ENCODE measurements around the gene ANKS1B.

Gene ANKS1B

DNA sequence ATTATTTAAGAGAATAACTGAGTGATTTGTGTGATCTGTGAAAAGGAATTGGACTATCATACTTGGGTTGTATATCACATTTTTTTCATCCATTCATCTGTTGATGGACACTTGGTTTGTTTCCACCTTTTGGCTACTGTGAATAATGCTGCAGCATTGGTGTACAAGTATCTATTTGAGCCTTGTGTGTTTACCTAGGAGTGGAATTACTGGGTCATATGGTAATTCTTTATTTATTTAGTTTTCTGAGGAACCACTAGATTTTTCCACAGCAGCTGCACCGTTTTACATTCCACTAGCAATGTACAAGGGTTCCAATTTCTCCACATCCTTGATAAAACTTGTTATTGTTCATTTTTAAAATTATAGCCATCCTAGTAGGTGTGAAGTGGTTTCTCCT is 1283.6 kb downstream of the ANKS1B start:
- Histone ChIP-seq H3K9me3 (ENCODE audit: control insufficient read depth, insufficient read depth, low read depth, low read length) (no peaks in the 10 kb centered on the region), H3K9ac (ENCODE audit: low read length) (no peak overlapping the region), H3K27me3 (ENCODE audit: control insufficient read depth, insufficient read depth, low read length) (no peaks in the 10 kb centered on the region), H3K4me1 (ENCODE audit: control insufficient read depth, insufficient read depth, low read length) (peaks cover 7% of the 10 kb centered on the region), H3K27ac (ENCODE audit: low read depth, low read length) (no peak overlapping the region), H3K36me3 (ENCODE audit: control insufficient read depth, insufficient read depth, low read length) (peaks cover 16% of the 10 kb centered on the region), H3K4me3 (ENCODE audit: low read depth, low read length) (no peak overlapping the region)

DNA sequence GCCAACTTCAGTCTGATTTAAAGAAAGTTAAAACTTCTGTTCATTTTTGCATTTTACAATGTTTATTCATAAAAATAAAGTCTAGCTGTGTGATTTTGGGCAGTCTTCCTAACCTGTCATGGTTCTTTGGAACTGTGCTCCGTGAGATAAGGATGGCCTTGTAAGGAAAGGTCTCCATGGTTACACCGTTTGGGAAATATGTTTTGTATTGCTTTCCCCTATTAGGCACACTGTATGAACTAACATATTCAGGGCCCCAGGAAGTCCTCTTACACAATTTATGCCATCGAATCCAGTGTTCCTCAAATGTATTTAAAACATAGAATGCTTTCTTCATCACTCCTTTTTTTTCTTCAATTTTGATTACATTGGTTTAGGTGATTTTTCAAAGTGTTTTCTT is 1285.2 kb downstream of the ANKS1B start:
- peaks cover 16% of the 10 kb centered on the region for H3K36me3 ChIP-seq (ENCODE audit: control insufficient read depth, insufficient read depth, low read length)
- H3K4me3 ChIP-seq (ENCODE audit: low read depth, low read length): no peak overlapping the region
- H3K27ac ChIP-seq (ENCODE audit: low read depth, low read length): no peak overlapping the region
- no peak overlapping the region for H3K9ac ChIP-seq (ENCODE audit: low read length)
- no peaks in the 10 kb centered on the region for H3K27me3 ChIP-seq (ENCODE audit: control insufficient read depth, insufficient read depth, low read length)
- H3K9me3 ChIP-seq (ENCODE audit: control insufficient read depth, insufficient read depth, low read depth, low read length): no peaks in the 10 kb centered on the region
- H3K4me1 ChIP-seq (ENCODE audit: control insufficient read depth, insufficient read depth, low read length): peaks cover 15% of the 10 kb centered on the region

DNA sequence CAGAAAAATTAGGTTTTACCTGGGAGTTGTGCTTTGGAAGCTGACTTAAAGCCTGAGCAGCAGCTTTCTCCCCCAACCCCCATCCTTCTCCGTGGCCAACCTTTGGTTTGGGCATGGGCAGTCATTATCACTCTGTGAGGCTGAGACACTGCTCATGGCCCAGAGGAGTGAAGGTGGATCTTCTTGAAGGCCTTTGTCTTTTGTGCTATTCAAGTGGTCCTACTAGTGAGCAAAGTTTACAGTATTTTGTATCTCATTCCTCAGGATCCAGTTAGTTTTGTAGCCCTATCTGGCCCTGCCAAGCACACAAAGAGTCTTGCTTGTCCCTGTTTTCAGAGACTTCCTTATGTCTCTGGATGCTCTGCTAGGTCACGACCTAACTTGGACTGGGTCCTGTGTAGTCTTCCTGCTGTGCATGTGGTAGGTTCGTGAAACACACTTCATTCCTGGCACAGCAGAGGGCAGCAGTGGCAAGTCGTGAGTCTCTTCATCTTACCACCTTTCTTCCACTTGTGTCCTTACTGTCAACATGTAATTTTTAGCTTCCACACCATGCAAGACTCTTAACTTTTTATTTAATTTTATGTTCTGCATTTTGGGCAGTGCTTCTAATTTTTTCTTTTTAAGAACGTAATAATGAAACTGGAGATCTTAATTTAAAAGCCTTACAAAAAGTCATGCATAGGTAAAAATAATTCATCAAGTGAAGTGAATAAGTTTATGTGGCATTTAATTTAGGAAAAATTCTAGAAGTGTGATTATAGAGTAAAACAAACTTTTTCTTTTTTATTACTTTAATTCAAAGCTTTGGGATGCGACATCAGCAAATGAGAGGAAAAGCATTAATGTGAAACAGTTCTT is 1285.9 kb downstream of the ANKS1B start:
- no peak overlapping the region for H3K27ac ChIP-seq (ENCODE audit: low read depth, low read length)
- no peak overlapping the region for H3K9ac ChIP-seq (ENCODE audit: low read length)
- H3K9me3 ChIP-seq (ENCODE audit: control insufficient read depth, insufficient read depth, low read depth, low read length): no peaks in the 10 kb centered on the region
- H3K36me3 ChIP-seq (ENCODE audit: control insufficient read depth, insufficient read depth, low read length): peaks cover 16% of the 10 kb centered on the region
- H3K27me3 ChIP-seq (ENCODE audit: control insufficient read depth, insufficient read depth, low read length): no peaks in the 10 kb centered on the region
- H3K4me1 ChIP-seq (ENCODE audit: control insufficient read depth, insufficient read depth, low read length): peaks cover 15% of the 10 kb centered on the region
- H3K4me3 ChIP-seq (ENCODE audit: low read depth, low read length): no peak overlapping the region

DNA sequence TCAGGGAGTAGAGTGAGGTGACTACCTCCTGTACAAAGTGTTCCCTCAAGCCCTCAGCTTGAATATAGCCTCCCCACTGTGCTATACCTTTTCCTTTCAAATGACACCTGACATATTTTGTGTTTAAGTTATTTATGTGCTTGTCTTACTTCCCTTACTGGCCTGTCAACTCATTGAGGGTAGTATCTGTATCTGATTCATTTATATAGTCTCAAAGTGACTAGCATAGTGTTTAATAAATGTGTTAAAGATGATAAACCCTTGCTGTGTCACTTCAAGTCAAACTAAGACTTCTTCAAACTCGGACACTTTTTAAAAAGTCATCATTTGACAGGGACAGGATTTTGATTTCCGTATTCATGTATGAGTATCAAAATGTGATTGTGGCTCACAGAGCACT is 1287.5 kb downstream of the ANKS1B start:
- H3K36me3 ChIP-seq (ENCODE audit: control insufficient read depth, insufficient read depth, low read length): peaks cover 16% of the 10 kb centered on the region
- no peak overlapping the region for H3K27ac ChIP-seq (ENCODE audit: low read depth, low read length)
- no peak overlapping the region for H3K4me3 ChIP-seq (ENCODE audit: low read depth, low read length)
- H3K9ac ChIP-seq (ENCODE audit: low read length): no peak overlapping the region
- H3K4me1 ChIP-seq (ENCODE audit: control insufficient read depth, insufficient read depth, low read length): peaks cover 15% of the 10 kb centered on the region
- no peaks in the 10 kb centered on the region for H3K27me3 ChIP-seq (ENCODE audit: control insufficient read depth, insufficient read depth, low read length)
- H3K9me3 ChIP-seq (ENCODE audit: control insufficient read depth, insufficient read depth, low read depth, low read length): no peaks in the 10 kb centered on the region

DNA sequence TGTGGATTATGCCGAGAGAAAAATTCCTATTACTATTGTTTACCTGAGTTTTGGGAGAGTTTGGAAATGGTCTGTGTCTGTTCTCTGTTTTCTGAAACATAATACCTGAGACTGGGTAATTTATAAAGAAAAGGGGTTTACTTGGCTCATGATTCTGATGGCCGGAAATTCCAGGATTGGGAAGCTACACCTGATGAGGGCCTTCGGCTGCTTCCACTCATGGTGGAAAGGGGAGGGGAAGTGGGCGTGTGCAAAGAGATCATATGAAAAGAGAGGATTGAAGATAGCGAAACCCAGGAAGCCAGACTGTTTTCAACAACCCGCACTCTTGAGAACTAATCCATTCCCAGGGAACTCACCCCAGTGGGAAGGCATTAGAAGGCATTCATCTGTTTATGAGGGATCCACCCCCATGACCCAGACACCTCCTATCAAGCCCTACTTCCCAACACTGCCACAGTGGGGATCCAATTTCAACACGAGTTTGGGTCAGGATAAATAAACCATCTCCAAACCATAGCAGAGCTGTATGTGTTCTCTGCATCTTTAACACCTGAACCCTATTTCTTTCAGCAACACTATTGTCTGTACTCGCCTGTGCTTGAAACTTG is 1288.6 kb downstream of the ANKS1B start:
- no peaks in the 10 kb centered on the region for H3K9me3 ChIP-seq (ENCODE audit: control insufficient read depth, insufficient read depth, low read depth, low read length)
- no peak overlapping the region for H3K27ac ChIP-seq (ENCODE audit: low read depth, low read length)
- no peaks in the 10 kb centered on the region for H3K27me3 ChIP-seq (ENCODE audit: control insufficient read depth, insufficient read depth, low read length)
- H3K4me3 ChIP-seq (ENCODE audit: low read depth, low read length): peak overlapping the region; percentile 1; the same call in 1 of the 2 replicates
- H3K9ac ChIP-seq (ENCODE audit: low read length): peak overlapping the region; percentile 20
- peaks cover 15% of the 10 kb centered on the region for H3K4me1 ChIP-seq (ENCODE audit: control insufficient read depth, insufficient read depth, low read length)
- peaks cover 16% of the 10 kb centered on the region for H3K36me3 ChIP-seq (ENCODE audit: control insufficient read depth, insufficient read depth, low read length)

DNA sequence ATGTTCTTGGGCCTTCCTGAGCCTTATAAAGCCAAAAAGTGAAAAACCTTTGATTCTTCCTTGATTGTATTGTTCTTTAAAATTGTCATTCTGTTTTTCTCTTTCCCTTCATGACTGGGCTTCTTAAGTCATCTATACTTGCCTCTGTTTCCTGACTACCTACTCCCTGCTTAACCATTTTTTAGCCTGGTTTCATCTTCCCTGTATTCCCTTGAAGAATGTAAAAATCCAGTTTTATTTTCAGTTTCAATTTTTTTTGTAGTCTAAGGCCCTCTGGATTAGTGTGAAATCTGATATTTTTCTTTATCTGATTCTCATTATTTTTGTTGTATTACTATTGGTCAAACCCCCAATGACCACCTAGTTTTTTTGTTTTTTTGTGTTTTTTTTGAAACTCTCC is 1293.4 kb downstream of the ANKS1B start:
- Histone ChIP-seq H3K9me3 (ENCODE audit: control insufficient read depth, insufficient read depth, low read depth, low read length) (no peaks in the 10 kb centered on the region), H3K27me3 (ENCODE audit: control insufficient read depth, insufficient read depth, low read length) (no peaks in the 10 kb centered on the region), H3K4me1 (ENCODE audit: control insufficient read depth, insufficient read depth, low read length) (peaks cover 10% of the 10 kb centered on the region), H3K27ac (ENCODE audit: low read depth, low read length) (no peak overlapping the region), H3K36me3 (ENCODE audit: control insufficient read depth, insufficient read depth, low read length) (peaks cover 12% of the 10 kb centered on the region), H3K4me3 (ENCODE audit: low read depth, low read length) (no peak overlapping the region), H3K9ac (ENCODE audit: low read length) (no peak overlapping the region)

DNA sequence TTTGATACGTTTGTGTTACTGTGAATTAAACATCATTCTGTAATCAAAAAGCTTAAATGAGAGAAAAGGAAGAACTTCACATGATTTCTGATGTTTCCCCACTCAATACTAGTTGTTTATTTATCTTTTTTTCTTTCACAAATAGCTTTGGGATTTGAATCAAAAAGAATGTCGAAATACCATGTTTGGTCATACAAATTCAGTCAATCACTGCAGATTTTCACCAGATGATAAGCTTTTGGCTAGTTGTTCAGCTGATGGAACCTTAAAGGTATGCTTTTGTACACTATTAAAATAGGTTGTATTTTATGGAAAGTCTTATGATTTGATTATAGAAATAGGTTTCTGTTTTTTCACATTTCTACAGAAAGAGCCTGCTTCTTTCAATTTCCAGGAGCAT is 1298.1 kb downstream of the ANKS1B start:
- Histone ChIP-seq H3K9ac (ENCODE audit: low read length) (no peak overlapping the region), H3K27me3 (ENCODE audit: control insufficient read depth, insufficient read depth, low read length) (no peaks in the 10 kb centered on the region), H3K27ac (ENCODE audit: low read depth, low read length) (no peak overlapping the region), H3K4me1 (ENCODE audit: control insufficient read depth, insufficient read depth, low read length) (no peaks in the 10 kb centered on the region), H3K4me3 (ENCODE audit: low read depth, low read length) (no peak overlapping the region), H3K9me3 (ENCODE audit: control insufficient read depth, insufficient read depth, low read depth, low read length) (no peaks in the 10 kb centered on the region), H3K36me3 (ENCODE audit: control insufficient read depth, insufficient read depth, low read length) (peaks cover 42% of the 10 kb centered on the region)
